ENCODE measurements around the gene RBM33.

The RBM33 gene

GRCh38 chr7:155791836-155792235 is 147.4 kb downstream of the RBM33 start:
- no peak overlapping the region for H3K4me3 ChIP-seq (replicated peaks; ENCODE audit: low read depth, low read length)
- no peak for TF ChIP-seq CTCF (IDR thresholded peaks at IDR 0.05; ENCODE audit: low read depth, low read length, missing control alignments)
- DNase-seq (ENCODE audit: extremely low read depth, low read depth), result no peak

- no peak for TF ChIP-seq CTCF (IDR thresholded peaks at IDR 0.05; ENCODE audit: low read depth, low read length, missing control alignments)
- DNase-seq (ENCODE audit: extremely low read depth, low read depth), result no peak
Observed at GRCh38 chr7:155792315-155792960, 148.0 kb downstream of the RBM33 start.

GRCh38 chr7:155792999-155793560 is 148.6 kb downstream of the RBM33 start:
- no peak overlapping the region for H3K4me3 ChIP-seq (replicated peaks; ENCODE audit: low read depth, low read length)
- no peak for DNase-seq (ENCODE audit: extremely low read depth, low read depth)
- no peak for TF ChIP-seq CTCF (IDR thresholded peaks at IDR 0.05; ENCODE audit: low read depth, low read length, missing control alignments)

More at GRCh38 chr7:155792315-155792960, 148.0 kb downstream of the RBM33 start:
- no peak overlapping the region for H3K4me3 ChIP-seq (replicated peaks; ENCODE audit: low read depth, low read length)

- H3K4me3 ChIP-seq (replicated peaks; ENCODE audit: low read depth, low read length), result no peak overlapping the region
- TF ChIP-seq CTCF (IDR thresholded peaks at IDR 0.05; ENCODE audit: low read depth, low read length, missing control alignments), result no peak
- no peak for DNase-seq (ENCODE audit: extremely low read depth, low read depth)
Observed at GRCh38 chr7:155793720-155794119, 149.3 kb downstream of the RBM33 start.

GRCh38 chr7:155794196-155794595 is 149.7 kb downstream of the RBM33 start:
- H3K4me3 ChIP-seq (replicated peaks; ENCODE audit: low read depth, low read length), result no peak overlapping the region
- TF ChIP-seq CTCF (IDR thresholded peaks at IDR 0.05; ENCODE audit: low read depth, low read length, missing control alignments), result no peak
- no peak for DNase-seq (ENCODE audit: extremely low read depth, low read depth)

GRCh38 chr7:155795401-155795800 is 150.9 kb downstream of the RBM33 start:
- TF ChIP-seq CTCF (IDR thresholded peaks at IDR 0.05; ENCODE audit: low read depth, low read length, missing control alignments), result no peak
- no peak for DNase-seq (ENCODE audit: extremely low read depth, low read depth)
- H3K4me3 ChIP-seq (replicated peaks; ENCODE audit: low read depth, low read length), result no peak overlapping the region

Measured in HFF-Myc (cell line).